ENCODE data around the gene CFAP46. TPM values are rescaled to one million over a fixed set of nuclear protein-coding genes. Genes with fewer than 3 reads are reported as not detected.

The CFAP46 gene
- total RNA-seq, 2 experiments from 2014 or later = not detected

- H3K9me3 Mint-ChIP-seq = peaks cover 6% of the 10 kb centered on the region
- no peaks in the 10 kb centered on the region for H3K4me1 Mint-ChIP-seq (ENCODE audit: low read depth)
- CTCF ChIA-PET = no interaction called here
- intact Hi-C loops (cut with DNase I, micrococcal nuclease) = loop anchor here in 1 of 2 experiments (5.0 kb wide), 1 partner anchor 478 kb away; no protein-coding TSS in a partner anchor
- no peak overlapping the region for H3K27ac Mint-ChIP-seq
- TF ChIP-seq CTCF (IDR thresholded peaks at IDR 0.05) = no peak
- no peak overlapping the region for H3K27ac ChIP-seq (ENCODE audit: low read depth in 1 of 2, low read length in 2 of 2)
- H3K4me3 Mint-ChIP-seq = no peak overlapping the region
- no peaks in the 10 kb centered on the region for H3K36me3 Mint-ChIP-seq (ENCODE audit: low read depth)
- peaks cover 16 to 51% of the 10 kb centered on the region in 2 experiments for H3K9me3 ChIP-seq (ENCODE audit: control insufficient read depth in 1 of 2, insufficient read depth in 1 of 2, low read length in 2 of 2)
- ATAC-seq (ENCODE audit: poor library complexity) = no peak
- peaks cover 7% of the 10 kb centered on the region for H3K4me1 ChIP-seq (ENCODE audit: insufficient read depth, low read length)
- POLR2A ChIA-PET = no interaction called here
- DNase-seq = no peak
- no peak overlapping the region for H3K4me3 ChIP-seq (ENCODE audit: low read length)
- H3K36me3 ChIP-seq (ENCODE audit: insufficient read depth, low read length) = no peaks in the 10 kb centered on the region
- H3K27me3 Mint-ChIP-seq = peaks cover 5% of the 10 kb centered on the region
- peaks cover 4 to 14% of the 10 kb centered on the region in 2 experiments for H3K27me3 ChIP-seq (ENCODE audit: control insufficient read depth in 1 of 2, insufficient read depth in 2 of 2, low read length in 2 of 2)
Observed at GRCh38 chr10:132839061-132839460, 103.3 kb downstream of the CFAP46 start.

GRCh38 chr10:132838346-132838970 is 103.9 kb downstream of the CFAP46 start:
- H3K4me3 ChIP-seq (ENCODE audit: low read length) = no peak overlapping the region
- H3K4me1 ChIP-seq (ENCODE audit: insufficient read depth, low read length) = peaks cover 7% of the 10 kb centered on the region
- H3K27me3 Mint-ChIP-seq = peaks cover 5% of the 10 kb centered on the region
- no peaks in the 10 kb centered on the region for H3K36me3 Mint-ChIP-seq (ENCODE audit: low read depth)
- peaks cover 6% of the 10 kb centered on the region for H3K9me3 Mint-ChIP-seq
- ChIA-PET CTCF (no interaction called here), POLR2A (no interaction called here)
- ATAC-seq (ENCODE audit: poor library complexity) (no peak), DNase-seq (no peak)
- no peak for TF ChIP-seq CTCF (IDR thresholded peaks at IDR 0.05)
- peaks cover 16 to 50% of the 10 kb centered on the region in 2 experiments for H3K9me3 ChIP-seq (ENCODE audit: control insufficient read depth in 1 of 2, insufficient read depth in 1 of 2, low read length in 2 of 2)
- intact Hi-C loops (cut with DNase I, micrococcal nuclease) = loop anchor here in 1 of 2 experiments (5.0 kb wide), 1 partner anchor 479 kb away; no protein-coding TSS in a partner anchor
- H3K27ac Mint-ChIP-seq = no peak overlapping the region
- no peak overlapping the region for H3K4me3 Mint-ChIP-seq
- no peaks in the 10 kb centered on the region for H3K36me3 ChIP-seq (ENCODE audit: insufficient read depth, low read length)
- H3K4me1 Mint-ChIP-seq (ENCODE audit: low read depth) = no peaks in the 10 kb centered on the region
- H3K27ac ChIP-seq (ENCODE audit: low read depth in 1 of 2, low read length in 2 of 2) = no peak overlapping the region
- H3K27me3 ChIP-seq (ENCODE audit: control insufficient read depth in 1 of 2, insufficient read depth in 2 of 2, low read length in 2 of 2) = peaks cover 4 to 14% of the 10 kb centered on the region in 2 experiments

- no peak for TF ChIP-seq CTCF (IDR thresholded peaks at IDR 0.05)
- ChIA-PET POLR2A (no interaction called here), CTCF (no interaction called here)
- intact Hi-C loops (cut with DNase I, micrococcal nuclease) = loop anchor here in 1 of 2 experiments (5.0 kb wide), 1 partner anchor 479 kb away; no protein-coding TSS in a partner anchor
- H3K4me1 Mint-ChIP-seq (ENCODE audit: low read depth) = no peaks in the 10 kb centered on the region
- H3K27ac ChIP-seq (ENCODE audit: low read depth in 1 of 2, low read length in 2 of 2) = no peak overlapping the region
- peaks cover 6% of the 10 kb centered on the region for H3K9me3 Mint-ChIP-seq
- H3K27me3 Mint-ChIP-seq = peaks cover 5% of the 10 kb centered on the region
- H3K9me3 ChIP-seq (ENCODE audit: control insufficient read depth in 1 of 2, insufficient read depth in 1 of 2, low read length in 2 of 2) = peaks cover 13 to 46% of the 10 kb centered on the region in 2 experiments
- no peaks in the 10 kb centered on the region for H3K36me3 Mint-ChIP-seq (ENCODE audit: low read depth)
- DNase-seq (peak in 1 of 14 experiments; percentile 18), ATAC-seq (ENCODE audit: poor library complexity) (no peak)
- H3K27ac Mint-ChIP-seq = no peak overlapping the region
- no peak overlapping the region for H3K4me3 ChIP-seq (ENCODE audit: low read length)
- no peak overlapping the region for H3K4me3 Mint-ChIP-seq
- H3K4me1 ChIP-seq (ENCODE audit: insufficient read depth, low read length) = peaks cover 7% of the 10 kb centered on the region
- H3K36me3 ChIP-seq (ENCODE audit: insufficient read depth, low read length) = no peaks in the 10 kb centered on the region
- peaks cover 4 to 14% of the 10 kb centered on the region in 2 experiments for H3K27me3 ChIP-seq (ENCODE audit: control insufficient read depth in 1 of 2, insufficient read depth in 2 of 2, low read length in 2 of 2)
Observed at GRCh38 chr10:132837905-132838304, 104.5 kb downstream of the CFAP46 start.
